Osteocyte (in vitro differentiated cells): ENCODE data around the gene TMPRSS6. TPM values are rescaled to one million over a fixed set of nuclear protein-coding genes. Genes with fewer than 3 reads are reported as not detected.

Experiments used
- DNase-seq: peaks from one replicate; pipeline ENCODE4 v3.0.0; 2021; ENCODE audit warnings: mixed read lengths; ENCODE audit not compliant: unreplicated experiment; ENCODE audit errors: extremely low spot score
- H3K27ac Mint-ChIP-seq: one replicate; pipeline ENCODE4 v1.8.0; 2021; ENCODE audit warnings: mild to moderate bottlenecking, mixed read lengths; ENCODE audit not compliant: unreplicated experiment
- H3K27me3 Mint-ChIP-seq: one replicate; pipeline ENCODE4 v1.8.0; 2021; ENCODE audit warnings: mixed read lengths; ENCODE audit not compliant: unreplicated experiment
- H3K36me3 Mint-ChIP-seq: one replicate; pipeline ENCODE4 v1.8.0; 2021; ENCODE audit warnings: mixed read lengths; ENCODE audit not compliant: unreplicated experiment
- H3K4me1 Mint-ChIP-seq: one replicate; pipeline ENCODE4 v1.8.0; 2021; ENCODE audit warnings: mixed read lengths; ENCODE audit not compliant: unreplicated experiment
- H3K4me3 Mint-ChIP-seq: one replicate; pipeline ENCODE4 v1.8.0; 2021; ENCODE audit warnings: mild to moderate bottlenecking, moderate library complexity, mixed read lengths; ENCODE audit not compliant: unreplicated experiment
- H3K9me3 Mint-ChIP-seq: one replicate; pipeline ENCODE4 v1.8.0; 2021; ENCODE audit warnings: mixed read lengths; ENCODE audit not compliant: unreplicated experiment
- CTCF ChIP-seq: fragments of 200-600 bp; sonication (generic); IDR thresholded peaks from 2 replicates; pipeline ENCODE4 v1.5.0; 2021; ENCODE audit warnings: antibody characterized with exemption, mild to moderate bottlenecking, moderate library complexity
- total RNA-seq: library from RNA; stranded (reverse); gene quantifications from 2 replicates; pipeline ENCODE4 v1.2.1, GENCODE V29; 2021

Gene TMPRSS6
- total RNA-seq, 1 donor from 2014 or later: not detected

- Mint-ChIP-seq H3K36me3 (no peaks in the 10 kb centered on the region), H3K27me3 (peaks cover 51% of the 10 kb centered on the region), H3K4me1 (no peaks in the 10 kb centered on the region)
Observed at GRCh38 chr22:37154925-37155712, 45.6 kb upstream of the TMPRSS6 start.

GRCh38 chr22:37153901-37154300 is 44.4 kb upstream of the TMPRSS6 start:
- no peak for TF ChIP-seq CTCF
- Mint-ChIP-seq H3K36me3 (no peaks in the 10 kb centered on the region), H3K4me3 (no peak overlapping the region), H3K4me1 (no peaks in the 10 kb centered on the region), H3K9me3 (peaks cover 21% of the 10 kb centered on the region), H3K27me3 (peaks cover 40% of the 10 kb centered on the region), H3K27ac (no peak overlapping the region)
- no peak for DNase-seq

More at GRCh38 chr22:37154925-37155712, 45.6 kb upstream of the TMPRSS6 start:
- DNase-seq: no peak
- peaks cover 21% of the 10 kb centered on the region for H3K9me3 Mint-ChIP-seq
- H3K27ac Mint-ChIP-seq: no peak overlapping the region
- no peak overlapping the region for H3K4me3 Mint-ChIP-seq
- no peak for TF ChIP-seq CTCF

- no peak overlapping the region for H3K27ac Mint-ChIP-seq
Observed at GRCh38 chr22:37151401-37151800, 41.9 kb upstream of the TMPRSS6 start.

GRCh38 chr22:37150701-37151100 is 41.2 kb upstream of the TMPRSS6 start:
- Mint-ChIP-seq H3K9me3 (peaks cover 21% of the 10 kb centered on the region), H3K4me1 (no peaks in the 10 kb centered on the region), H3K27ac (no peak overlapping the region), H3K27me3 (peaks cover 40% of the 10 kb centered on the region), H3K4me3 (no peak overlapping the region), H3K36me3 (no peaks in the 10 kb centered on the region)
- DNase-seq: no peak
- no peak for TF ChIP-seq CTCF

More at GRCh38 chr22:37151401-37151800, 41.9 kb upstream of the TMPRSS6 start:
- Mint-ChIP-seq H3K9me3 (peaks cover 21% of the 10 kb centered on the region), H3K36me3 (no peaks in the 10 kb centered on the region), H3K4me3 (no peak overlapping the region), H3K4me1 (no peaks in the 10 kb centered on the region), H3K27me3 (peaks cover 32% of the 10 kb centered on the region)
- DNase-seq: no peak
- no peak for TF ChIP-seq CTCF

GRCh38 chr22:37148742-37149665 is 39.5 kb upstream of the TMPRSS6 start:
- peaks cover 17% of the 10 kb centered on the region for H3K9me3 Mint-ChIP-seq
- no peaks in the 10 kb centered on the region for H3K36me3 Mint-ChIP-seq
- no peak for TF ChIP-seq CTCF
- no peak overlapping the region for H3K27ac Mint-ChIP-seq
- H3K4me3 Mint-ChIP-seq: no peak overlapping the region
- no peak for DNase-seq
- H3K27me3 Mint-ChIP-seq: peaks cover 44% of the 10 kb centered on the region
- no peaks in the 10 kb centered on the region for H3K4me1 Mint-ChIP-seq
